Measurements from ENCODE around the gene GMPR.

GRCh38 chr6:16343593-16343992 is 105.2 kb downstream of the GMPR start:
- TF ChIP-seq CTCF (optimal IDR thresholded peaks at IDR 0.05 in 1 of 3, IDR thresholded peaks at IDR 0.05 in 1 of 3, conservative IDR thresholded peaks at IDR 0.05 in 1 of 3; ENCODE audit: extremely low read depth in 1 of 3, insufficient read depth in 2 of 3, low read length in 3 of 3) (no peak), EZH2 (IDR thresholded peaks at IDR 0.05; ENCODE audit: low read length) (no peak)

All from keratinocyte (primary cell).